GM21529 (cell line): ENCODE measurements around the gene HIKESHI.
A peak's percentile ranks its signal among the peaks of the same experiment; 100 is the strongest.
"Not testable (repeated sequence)": the region's sequence is repeated elsewhere in the genome, so short reads cannot be mapped to it uniquely, and the experiment has no call there.

Experiments used
- ATAC-seq: cut with Tn5 transposase; IDR thresholded peaks from one replicate; pipeline ENCODE4 v1.9.1; 2021; ENCODE audit not compliant: unreplicated experiment

Gene HIKESHI

GRCh38 chr11:86292912-86293616, 9.0 kb upstream of the HIKESHI start:
- ATAC-seq, result peak; percentile 73

- no peak for ATAC-seq
Measured at GRCh38 chr11:86294026-86294425, 8.0 kb upstream of the HIKESHI start.

- peak; percentile 11 for ATAC-seq
Measured at GRCh38 chr11:86301742-86302091, 323 bp upstream of the HIKESHI start.

DNA sequence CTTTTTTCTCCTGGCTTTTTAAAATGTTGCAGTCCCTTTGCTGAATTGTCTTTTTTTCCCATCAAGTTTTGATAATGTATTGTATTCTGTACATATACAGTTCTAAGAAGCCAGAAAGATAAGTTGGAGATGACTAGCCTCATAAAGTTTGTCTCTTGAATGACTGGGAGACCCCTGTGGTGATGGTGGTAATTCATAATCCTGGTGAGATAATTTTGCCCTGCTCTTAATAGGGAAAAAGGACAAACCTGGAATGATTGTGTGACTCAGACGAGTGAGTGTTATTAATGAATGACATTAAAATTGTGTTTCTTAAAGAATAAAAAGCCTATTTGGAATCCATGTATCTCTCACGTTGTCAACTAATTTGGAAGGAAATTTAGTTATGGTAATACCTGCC, 1.2 kb downstream of the HIKESHI start:
- no peak for ATAC-seq

GRCh38 chr11:86308710-86309109, 6.7 kb downstream of the HIKESHI start:
- ATAC-seq, result not testable (repeated sequence)

GRCh38 chr11:86313793-86314192, 11.8 kb downstream of the HIKESHI start:
- no peak for ATAC-seq

DNA sequence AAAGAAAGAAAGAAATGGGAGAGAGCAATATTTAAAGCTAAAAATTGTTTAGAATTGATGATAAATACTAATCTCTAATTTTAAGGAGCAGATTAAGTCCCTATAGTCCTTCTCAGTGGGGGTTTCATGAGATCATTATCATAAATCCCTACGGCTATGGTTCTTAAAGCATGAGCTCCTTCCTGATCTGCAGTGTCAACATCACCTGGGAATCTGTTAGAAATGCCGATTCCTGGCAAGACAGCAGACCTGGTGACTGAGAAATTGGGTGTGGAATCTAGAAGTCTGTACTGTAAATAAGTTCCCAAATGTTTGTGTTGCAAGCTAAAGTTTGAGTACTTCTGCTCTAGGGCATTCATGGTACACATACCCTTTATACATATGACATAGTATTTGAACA, 12.6 kb downstream of the HIKESHI start:
- ATAC-seq, result no peak

- no peak for ATAC-seq
Measured at GRCh38 chr11:86335131-86335767, 33.2 kb downstream of the HIKESHI start.

GRCh38 chr11:86337227-86337626, 35.2 kb downstream of the HIKESHI start:
- ATAC-seq, result no peak

DNA sequence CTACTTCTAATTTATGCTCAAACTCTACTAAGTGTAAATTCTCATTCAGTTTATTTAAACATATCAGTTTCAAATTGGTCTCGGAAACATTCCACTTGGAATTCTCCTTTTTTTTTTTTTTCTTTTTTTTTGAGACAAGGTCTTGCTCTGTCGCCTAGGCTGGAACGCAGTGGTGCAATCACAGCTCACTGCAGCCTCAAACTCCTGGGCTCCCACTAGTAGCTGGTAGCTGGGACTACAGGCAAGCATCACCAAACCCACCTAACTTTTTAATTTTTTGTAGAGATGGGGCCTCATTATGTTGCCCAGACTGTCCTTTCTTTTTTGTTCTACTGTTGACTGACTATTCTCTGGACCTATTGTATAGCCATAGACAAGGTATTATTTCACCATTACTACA, 39.3 kb downstream of the HIKESHI start:
- ATAC-seq, result no peak

DNA sequence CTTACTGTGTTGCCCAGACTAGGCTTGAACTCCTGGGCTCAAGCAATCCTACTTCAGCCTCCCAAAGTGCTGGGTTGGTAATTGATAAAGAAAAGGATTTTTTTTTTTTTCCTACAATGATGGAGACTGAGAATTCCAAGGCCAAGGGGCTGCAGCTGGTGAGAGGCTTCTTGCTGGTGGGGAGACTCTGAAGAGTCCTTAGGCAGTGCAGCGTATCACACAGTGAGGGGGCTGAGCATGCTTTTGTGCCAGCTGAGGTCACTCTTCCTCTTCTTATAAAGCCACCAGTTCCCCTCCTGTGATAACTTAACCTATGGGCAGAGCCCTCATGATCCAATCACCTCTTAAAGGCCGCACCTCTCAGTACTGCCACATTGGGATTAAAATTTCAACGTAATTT, 44.5 kb downstream of the HIKESHI start:
- ATAC-seq, result no peak

DNA sequence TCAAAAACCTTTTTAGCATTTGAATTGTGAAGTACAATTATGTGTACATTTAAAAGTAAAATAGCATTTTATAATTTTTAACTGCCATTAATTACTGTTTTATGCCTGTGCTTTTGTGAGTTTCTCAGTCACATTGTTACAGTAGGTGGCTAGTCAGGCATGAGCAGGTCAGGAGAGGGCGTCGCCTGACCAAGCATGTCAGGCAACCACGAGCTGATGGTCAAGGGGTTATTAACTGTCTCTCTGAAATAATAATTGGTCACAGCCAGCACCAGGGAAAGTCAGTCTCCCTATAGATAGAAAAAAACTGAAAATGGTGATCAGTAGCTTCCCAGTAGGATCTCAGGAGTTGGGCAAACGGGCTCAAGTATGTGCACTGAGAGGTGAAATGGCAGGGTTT, 53.2 kb downstream of the HIKESHI start:
- no peak for ATAC-seq

- ATAC-seq, result not testable (repeated sequence)
Measured at GRCh38 chr11:86357412-86357811, 55.4 kb downstream of the HIKESHI start.

GRCh38 chr11:86358720-86359119, 56.7 kb downstream of the HIKESHI start:
- ATAC-seq, result no peak

GRCh38 chr11:86360775-86361395, 58.8 kb downstream of the HIKESHI start:
- ATAC-seq, result no peak

GRCh38 chr11:86363424-86363823, 61.4 kb downstream of the HIKESHI start:
- no peak for ATAC-seq

DNA sequence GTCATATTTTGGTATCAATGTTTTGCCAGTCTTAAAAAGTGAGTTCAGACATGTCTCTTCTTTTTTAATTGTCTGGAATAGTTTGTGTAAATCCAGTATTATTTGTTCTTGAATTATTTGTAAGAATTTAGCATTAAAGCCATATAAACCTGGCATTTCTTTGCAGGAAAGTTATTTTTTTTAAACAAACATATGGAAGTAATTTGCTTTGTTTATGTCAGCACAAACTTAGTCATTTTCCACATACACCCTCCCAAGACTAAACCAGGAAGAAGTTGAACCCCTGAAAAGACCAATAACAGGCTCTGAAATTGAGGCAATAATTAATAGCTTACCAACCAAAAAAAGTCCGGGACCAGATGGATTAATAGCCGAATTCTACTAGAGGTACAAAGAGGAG, 63.5 kb downstream of the HIKESHI start:
- ATAC-seq, result no peak

DNA sequence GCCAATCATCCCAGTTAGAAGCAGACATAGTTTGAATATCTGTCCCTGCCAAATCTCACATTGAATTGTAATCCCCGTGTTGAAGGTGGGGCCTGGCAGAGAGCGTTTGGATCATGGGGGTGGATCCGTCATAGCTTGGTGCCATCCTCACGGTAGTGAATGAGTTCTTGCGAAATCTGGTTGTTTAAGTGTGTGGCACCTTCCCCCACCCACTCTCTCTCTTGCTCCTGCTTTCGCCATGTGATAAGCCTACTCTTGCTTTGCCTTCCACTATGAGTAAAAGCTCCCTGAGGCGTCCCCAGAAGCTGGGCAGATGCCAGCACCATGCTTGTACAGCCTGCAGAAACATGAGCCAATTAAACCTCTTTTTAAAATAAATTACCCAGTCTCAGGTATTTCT, 67.6 kb downstream of the HIKESHI start:
- no peak for ATAC-seq

DNA sequence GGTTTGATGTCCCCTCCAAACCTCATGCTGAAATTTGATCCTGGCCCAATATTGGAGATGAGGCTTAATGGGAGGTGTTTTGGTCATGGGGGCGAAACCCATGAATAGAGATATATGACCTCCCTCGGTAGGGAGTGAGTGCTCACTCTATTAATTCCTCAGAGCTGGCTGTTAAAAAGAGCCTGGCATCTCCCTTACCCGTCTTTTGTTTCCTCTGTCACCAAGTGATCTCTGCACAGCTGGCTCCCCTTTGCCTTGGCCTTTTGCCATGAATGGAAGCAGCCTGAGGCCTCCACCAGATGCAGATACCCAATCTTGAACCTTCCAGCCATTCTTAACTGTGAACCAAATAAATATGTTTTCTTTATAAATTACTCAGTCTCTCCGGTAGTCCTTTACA, 68.1 kb downstream of the HIKESHI start:
- no peak for ATAC-seq

- no peak for ATAC-seq
Measured at GRCh38 chr11:86370922-86371594, 69.0 kb downstream of the HIKESHI start.

DNA sequence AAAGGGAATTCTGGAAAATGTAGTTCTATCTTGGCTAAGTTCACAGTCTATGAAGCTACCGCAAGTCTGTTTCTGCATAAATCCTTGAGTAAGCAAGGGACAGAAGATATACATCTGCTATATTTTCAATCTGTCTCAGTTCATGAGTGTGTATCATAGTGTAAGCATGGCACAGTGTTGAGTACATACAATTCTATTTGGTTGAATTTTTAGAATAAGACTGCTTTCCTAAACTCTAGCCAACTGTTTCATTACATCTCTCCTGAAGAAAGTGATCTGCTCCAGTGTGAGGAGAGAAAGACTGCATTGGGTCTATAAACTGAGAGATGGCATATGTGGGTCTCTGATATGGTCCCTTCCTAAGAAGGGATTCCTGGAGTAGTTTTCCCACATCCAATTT, 70.0 kb downstream of the HIKESHI start:
- ATAC-seq, result no peak

DNA sequence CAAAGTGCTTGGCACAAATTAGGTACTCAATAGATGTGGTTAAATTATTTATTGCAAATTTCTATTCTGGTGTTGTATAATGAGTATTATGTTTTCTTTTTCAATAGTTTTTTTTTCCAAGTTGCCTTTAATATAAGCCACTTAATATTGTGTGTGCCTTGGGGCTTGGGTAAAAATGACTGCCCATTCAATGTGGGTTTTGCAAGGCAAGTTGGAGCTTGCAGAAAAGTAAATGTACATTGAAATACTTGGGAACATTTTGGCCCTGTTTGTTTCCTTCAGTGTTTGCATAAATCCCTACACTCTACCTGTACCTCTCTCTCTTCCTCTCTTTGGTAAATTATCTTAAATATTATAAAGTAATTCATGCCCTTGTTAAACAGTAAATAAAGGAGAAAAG, 70.5 kb downstream of the HIKESHI start:
- no peak for ATAC-seq
